GM23338 (cell line): ENCODE measurements around the gene TMEM119. TPM values are rescaled to one million over a fixed set of nuclear protein-coding genes. Genes with fewer than 3 reads are reported as not detected.

Experiments used
- ATAC-seq: fragments of 200-7000 bp; cut with Tn5 transposase; 3 replicates; pipeline ENCODE4 v1.9.1; 2020
- DNase-seq: peaks from one replicate; pipeline ENCODE4 v3.0.0-alpha.2; 2015; ENCODE audit warnings: low spot score
- H2AFZ ChIP-seq: fragments of 200-600 bp; sonication (generic); 2 replicates; pipeline ENCODE4 v1.8.0; 2016; ENCODE audit warnings: antibody characterized with exemption, mild to moderate bottlenecking, moderate library complexity
- H3F3A ChIP-seq: fragments of 200-600 bp; sonication (generic); replicated peaks from 2 replicates; pipeline ENCODE4 v1.8.0; 2017; ENCODE audit warnings: antibody characterized with exemption, mixed run types, low read depth
- H3K27ac ChIP-seq: fragments of 200-600 bp; sonication (generic); 2 replicates; pipeline ENCODE4 v1.6.1; 2016; ENCODE audit warnings: low read depth
- H3K27me3 ChIP-seq: fragments of 200-600 bp; sonication (generic); 2 replicates; pipeline ENCODE4 v1.8.0; 2016; ENCODE audit warnings: mild to moderate bottlenecking, mixed run types, moderate library complexity; ENCODE audit not compliant: insufficient read depth
- H3K36me3 ChIP-seq: fragments of 200-600 bp; sonication (generic); 2 replicates; pipeline ENCODE4 v1.8.0; 2016; ENCODE audit warnings: mild to moderate bottlenecking; ENCODE audit not compliant: insufficient read depth
- H3K4me1 ChIP-seq: fragments of 200-600 bp; sonication (generic); 2 replicates; pipeline ENCODE4 v1.8.0; 2016; ENCODE audit warnings: mild to moderate bottlenecking, moderate library complexity; ENCODE audit not compliant: insufficient read depth
- H3K4me2 ChIP-seq: fragments of 200-600 bp; sonication (generic); 2 replicates; pipeline ENCODE4 v1.7.1; 2017; ENCODE audit warnings: mixed run types
- H3K4me3 ChIP-seq: fragments of 200-600 bp; sonication (generic); 2 replicates; pipeline ENCODE4 v1.6.1; 2016; ENCODE audit warnings: mixed run types
- H3K79me2 ChIP-seq: fragments of 200-600 bp; sonication (generic); replicated peaks from 2 replicates; pipeline ENCODE4 v1.8.0; 2017; ENCODE audit warnings: mild to moderate bottlenecking; ENCODE audit not compliant: insufficient read depth
- H3K9me2 ChIP-seq: fragments of 200-600 bp; sonication (generic); 2 replicates; pipeline ENCODE4 v1.8.0; 2017; ENCODE audit not compliant: insufficient read depth
- H4K20me1 ChIP-seq: fragments of 200-600 bp; sonication (generic); replicated peaks from 2 replicates; pipeline ENCODE4 v1.8.0; 2017; ENCODE audit warnings: mild to moderate bottlenecking; ENCODE audit not compliant: insufficient read depth
- H3K27ac Mint-ChIP-seq: 2 replicates; pipeline ENCODE4 v1.8.0; 2020; ENCODE audit warnings: inconsistent platforms, mild to moderate bottlenecking, moderate library complexity, mixed read lengths
- H3K27me3 Mint-ChIP-seq: 3 replicates; pipeline ENCODE4 v1.8.0; 2022; ENCODE audit warnings: low read depth, mild to moderate bottlenecking, moderate library complexity, mixed read lengths, inconsistent platforms; ENCODE audit not compliant: insufficient read depth, poor library complexity
- H3K36me3 Mint-ChIP-seq: 3 replicates; pipeline ENCODE4 v1.8.0; 2021; ENCODE audit warnings: low read depth, mild to moderate bottlenecking, inconsistent platforms, moderate library complexity, mixed read lengths
- H3K4me1 Mint-ChIP-seq: 3 replicates; pipeline ENCODE4 v1.8.0; 2020; ENCODE audit warnings: mild to moderate bottlenecking, inconsistent platforms, mixed read lengths
- H3K4me3 Mint-ChIP-seq: 3 replicates; pipeline ENCODE4 v1.8.0; 2021; ENCODE audit warnings: moderate library complexity, mild to moderate bottlenecking, inconsistent platforms, mixed read lengths
- H3K9me3 Mint-ChIP-seq: 3 replicates; pipeline ENCODE4 v1.8.0; 2020; ENCODE audit warnings: moderate library complexity, mild to moderate bottlenecking, inconsistent platforms, mixed read lengths
- CREB1 ChIP-seq: fragments of 250-450 bp; sonication (Bioruptor Pico); IDR thresholded peaks from 2 replicates; pipeline ENCODE4 v1.5.0; 2020; ENCODE audit warnings: low read depth, mild to moderate bottlenecking, moderate library complexity
- EZH2 ChIP-seq: fragments of 200-600 bp; sonication (generic); IDR thresholded peaks from one replicate; pipeline ENCODE4 v1.8.0; 2017; ENCODE audit warnings: antibody characterized with exemption, mild to moderate bottlenecking, low read depth; ENCODE audit not compliant: unreplicated experiment
- EZH2phosphoT487 ChIP-seq: fragments of 200-600 bp; sonication (generic); IDR thresholded peaks from one replicate; pipeline ENCODE4 v1.8.1; 2018; ENCODE audit warnings: antibody characterized with exemption; ENCODE audit not compliant: unreplicated experiment
- JUNB ChIP-seq: IDR thresholded peaks from one replicate; pipeline ENCODE4 v1.6.1; 2016; ENCODE audit warnings: antibody characterized with exemption; ENCODE audit not compliant: unreplicated experiment
- NANOG ChIP-seq: IDR thresholded peaks from 2 replicates; pipeline ENCODE4 v1.6.1; 2016; ENCODE audit warnings: antibody characterized with exemption, borderline replicate concordance
- REST ChIP-seq: IDR thresholded peaks from one replicate; pipeline ENCODE4 v1.6.1; 2018; ENCODE audit warnings: antibody characterized with exemption; ENCODE audit not compliant: unreplicated experiment
- STAT1 ChIP-seq: IDR thresholded peaks from one replicate; pipeline ENCODE4 v1.6.1; 2016; ENCODE audit warnings: antibody characterized with exemption; ENCODE audit not compliant: unreplicated experiment
- ZNF114 ChIP-seq: fragments of 250-450 bp; sonication (Bioruptor Pico); IDR thresholded peaks from 2 replicates; pipeline ENCODE4 v1.5.0; 2020; ENCODE audit warnings: mild to moderate bottlenecking, moderate library complexity
- ZNF331 ChIP-seq: fragments of 250-450 bp; sonication (Bioruptor Pico); IDR thresholded peaks from 2 replicates; pipeline ENCODE4 v1.5.0; 2020; ENCODE audit warnings: low read depth, mild to moderate bottlenecking, moderate library complexity
- polyA plus RNA-seq: library from polyadenylated mRNA; unstranded; fragments of >200 nt; fragmentation: Nextera tagmentation; extraction: Ambion mirVana; gene quantifications from 2 replicates; pipeline ENCODE4 v1.2.1, GENCODE V29; 2016
- total RNA-seq: library from RNA; depleted of rRNA; stranded (reverse); fragments of >200 nt; shearing (Covaris generic); gene quantifications from 2 replicates; pipeline ENCODE4 v1.2.3, GENCODE V29; 2014
- TF ChIP-seq, protein P1 (sequence below), 2 experiments: fragments of 200-600 bp in 1 of 2; sonication (generic) in 1 of 2; conservative IDR thresholded peaks; 2 replicates each; pipeline versions ENCODE4 v1.5.1 to v1.6.1; 2016 to 2017; ENCODE audit warnings: antibody characterized with exemption in 2 of 2, low read depth in 2 of 2, mild to moderate bottlenecking in 2 of 2, moderate library complexity in 1 of 2
- TF ChIP-seq, protein P2 (sequence below): IDR thresholded peaks from 2 replicates; pipeline ENCODE4 v1.6.1; 2016; ENCODE audit warnings: antibody characterized with exemption

Gene TMEM119
- total and polyA plus RNA-seq, 2 experiments from 2014 or later, result 0.06 to 0.07 TPM

DNA sequence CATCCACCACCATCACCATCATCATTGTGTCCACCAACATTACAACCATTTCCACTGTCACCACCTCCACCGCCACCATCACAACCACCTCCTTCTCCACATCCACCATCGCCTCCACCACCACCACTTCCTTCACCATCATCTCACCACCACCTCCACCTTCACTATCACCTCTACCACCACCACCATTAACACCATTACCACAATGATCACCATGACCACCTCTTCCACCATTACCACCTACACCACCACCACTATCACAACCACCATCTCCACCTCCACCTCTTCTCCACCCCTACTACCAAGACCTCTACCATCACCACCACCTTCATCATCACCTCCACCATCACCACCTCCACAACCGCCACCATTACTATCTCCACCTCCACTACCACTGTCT lies 19.1 kb downstream of the TMEM119 start (continued):
- no peak for TF ChIP-seq ZNF114 (CRISPR knock-in tag)
- no peak for TF ChIP-seq EZH2phosphoT487
- TF ChIP-seq STAT1, result no peak
- TF ChIP-seq EZH2, result no peak
- no peak for TF ChIP-seq CREB1
- no peak for TF ChIP-seq ZNF331 (CRISPR knock-in tag)

DNA sequence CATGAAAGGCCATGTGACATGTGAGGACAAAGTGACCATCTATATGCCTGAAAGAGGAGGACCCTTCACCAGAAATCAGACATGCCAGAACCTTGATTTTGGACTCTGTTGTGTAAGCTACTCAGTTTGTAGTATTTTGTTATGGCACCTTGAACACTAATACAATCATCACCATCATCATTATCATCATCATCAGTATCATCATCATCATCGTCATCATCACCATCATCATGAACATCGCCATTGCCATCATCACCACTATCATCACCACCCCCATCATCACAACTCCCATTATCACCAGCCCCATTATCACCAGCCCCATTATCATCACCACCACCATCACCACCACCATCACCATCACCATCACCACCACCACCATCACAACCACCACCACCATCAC lies 19.6 kb downstream of the TMEM119 start:
- peaks cover 3% of the 10 kb centered on the region; the same call in 1 of the 3 replicates for H3K36me3 Mint-ChIP-seq
- H3K27ac ChIP-seq, result no peak overlapping the region
- no peak overlapping the region for H3K4me3 Mint-ChIP-seq
- H3K4me3 ChIP-seq, result no peak overlapping the region
- no peaks in the 10 kb centered on the region for H3K27me3 ChIP-seq
- H2AFZ ChIP-seq, result no peak overlapping the region
- no peak overlapping the region for H3K4me2 ChIP-seq
- H3K9me3 Mint-ChIP-seq, result peaks cover 10% of the 10 kb centered on the region; the same call in 2 of the 3 replicates
- no peaks in the 10 kb centered on the region for H3F3A ChIP-seq
- no peaks in the 10 kb centered on the region for H3K79me2 ChIP-seq
- DNase-seq (no peak), ATAC-seq (no peak)
- peaks cover 1% of the 10 kb centered on the region; the same call in 1 of the 3 replicates for H3K4me1 Mint-ChIP-seq
- H3K27ac Mint-ChIP-seq, result no peak overlapping the region
- peaks cover 2% of the 10 kb centered on the region for H3K27me3 Mint-ChIP-seq
- H3K4me1 ChIP-seq, result no peaks in the 10 kb centered on the region
- peaks cover 5% of the 10 kb centered on the region; the same call in 1 of the 2 replicates for H3K9me2 ChIP-seq
- no peaks in the 10 kb centered on the region for H3K36me3 ChIP-seq
- no peak for TF ChIP-seq REST
- TF ChIP-seq EZH2phosphoT487, result no peak
- no peak for TF ChIP-seq ZNF331 (CRISPR knock-in tag)
- TF ChIP-seq, protein P1, sequence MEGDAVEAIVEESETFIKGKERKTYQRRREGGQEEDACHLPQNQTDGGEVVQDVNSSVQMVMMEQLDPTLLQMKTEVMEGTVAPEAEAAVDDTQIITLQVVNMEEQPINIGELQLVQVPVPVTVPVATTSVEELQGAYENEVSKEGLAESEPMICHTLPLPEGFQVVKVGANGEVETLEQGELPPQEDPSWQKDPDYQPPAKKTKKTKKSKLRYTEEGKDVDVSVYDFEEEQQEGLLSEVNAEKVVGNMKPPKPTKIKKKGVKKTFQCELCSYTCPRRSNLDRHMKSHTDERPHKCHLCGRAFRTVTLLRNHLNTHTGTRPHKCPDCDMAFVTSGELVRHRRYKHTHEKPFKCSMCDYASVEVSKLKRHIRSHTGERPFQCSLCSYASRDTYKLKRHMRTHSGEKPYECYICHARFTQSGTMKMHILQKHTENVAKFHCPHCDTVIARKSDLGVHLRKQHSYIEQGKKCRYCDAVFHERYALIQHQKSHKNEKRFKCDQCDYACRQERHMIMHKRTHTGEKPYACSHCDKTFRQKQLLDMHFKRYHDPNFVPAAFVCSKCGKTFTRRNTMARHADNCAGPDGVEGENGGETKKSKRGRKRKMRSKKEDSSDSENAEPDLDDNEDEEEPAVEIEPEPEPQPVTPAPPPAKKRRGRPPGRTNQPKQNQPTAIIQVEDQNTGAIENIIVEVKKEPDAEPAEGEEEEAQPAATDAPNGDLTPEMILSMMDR (conservative IDR thresholded peaks at IDR 0.05; ENCODE audit: low read depth in 2 of 2), result no peak
- no peaks in the 10 kb centered on the region for H4K20me1 ChIP-seq

DNA sequence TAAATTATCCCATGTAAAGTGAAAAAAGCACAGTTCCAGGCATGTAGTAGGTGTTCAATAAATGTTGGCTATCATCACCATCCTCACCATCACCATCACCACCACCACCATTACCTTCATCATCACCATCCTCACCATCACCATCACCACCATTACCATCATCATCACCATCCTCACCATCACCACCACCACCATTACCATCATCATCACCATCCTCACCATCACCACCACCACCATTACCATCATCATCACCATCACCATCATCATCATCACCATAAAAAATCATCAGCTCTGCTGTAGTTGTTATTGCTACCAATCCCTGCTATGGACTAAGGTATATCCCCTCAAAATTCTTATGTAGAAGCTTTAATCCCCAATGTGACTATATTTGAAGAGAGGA lies 20.4 kb downstream of the TMEM119 start:
- Histone ChIP-seq H3K36me3 (no peaks in the 10 kb centered on the region), H3K4me2 (no peak overlapping the region), H3K4me3 (no peak overlapping the region), H3K79me2 (no peaks in the 10 kb centered on the region), H3K27me3 (no peaks in the 10 kb centered on the region), H3F3A (no peaks in the 10 kb centered on the region), H2AFZ (no peak overlapping the region), H3K4me1 (no peaks in the 10 kb centered on the region), H3K27ac (no peak overlapping the region), H4K20me1 (no peaks in the 10 kb centered on the region), H3K9me2 (peaks cover 5% of the 10 kb centered on the region; the same call in 1 of the 2 replicates)
- DNase-seq, result no peak
- H3K4me1 Mint-ChIP-seq, result no peaks in the 10 kb centered on the region
- H3K36me3 Mint-ChIP-seq, result peaks cover 3% of the 10 kb centered on the region; the same call in 1 of the 3 replicates
- no peak for ATAC-seq
- peaks cover 10% of the 10 kb centered on the region; the same call in 2 of the 3 replicates for H3K9me3 Mint-ChIP-seq
- H3K27ac Mint-ChIP-seq, result no peak overlapping the region
- H3K4me3 Mint-ChIP-seq, result no peak overlapping the region
- peaks cover 2% of the 10 kb centered on the region for H3K27me3 Mint-ChIP-seq
- no peak for TF ChIP-seq EZH2
- no peak for TF ChIP-seq STAT1
- no peak for TF ChIP-seq EZH2phosphoT487
- no peak for TF ChIP-seq NANOG
- TF ChIP-seq, protein P2, sequence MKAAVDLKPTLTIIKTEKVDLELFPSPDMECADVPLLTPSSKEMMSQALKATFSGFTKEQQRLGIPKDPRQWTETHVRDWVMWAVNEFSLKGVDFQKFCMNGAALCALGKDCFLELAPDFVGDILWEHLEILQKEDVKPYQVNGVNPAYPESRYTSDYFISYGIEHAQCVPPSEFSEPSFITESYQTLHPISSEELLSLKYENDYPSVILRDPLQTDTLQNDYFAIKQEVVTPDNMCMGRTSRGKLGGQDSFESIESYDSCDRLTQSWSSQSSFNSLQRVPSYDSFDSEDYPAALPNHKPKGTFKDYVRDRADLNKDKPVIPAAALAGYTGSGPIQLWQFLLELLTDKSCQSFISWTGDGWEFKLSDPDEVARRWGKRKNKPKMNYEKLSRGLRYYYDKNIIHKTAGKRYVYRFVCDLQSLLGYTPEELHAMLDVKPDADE, result no peak
- TF ChIP-seq ZNF114 (CRISPR knock-in tag), result no peak
- TF ChIP-seq JUNB, result no peak
